Central memory CD8-positive, alpha-beta T cell (primary cell): Measurements from ENCODE around the gene SKA1.
"Not testable (repeated sequence)": the region's sequence is repeated elsewhere in the genome, so short reads cannot be mapped to it uniquely, and the experiment has no call there.

ENCODE experiments used
- ATAC-seq: fragments of 150-1000 bp; cut with Tn5 transposase; replicated peaks from 2 replicates; pipeline ENCODE4 v1.10.0; 2022; ENCODE audit warnings: mild to moderate bottlenecking, moderate FRiP score, moderate number of reproducible peaks; ENCODE audit not compliant: poor library complexity, severe bottlenecking; ENCODE audit errors: extremely low read depth
- DNase-seq, 2 donors: peaks; one replicate each; pipeline ENCODE4 v3.0.0; 2021; ENCODE audit warnings: low spot score in 2 of 2
- H3K27ac Mint-ChIP-seq: one replicate; pipeline ENCODE4 v1.8.0; 2022; ENCODE audit warnings: low read depth, mild to moderate bottlenecking, moderate library complexity, mixed read lengths
- H3K27me3 Mint-ChIP-seq: one replicate; pipeline ENCODE4 v1.8.0; 2022; ENCODE audit warnings: mixed read lengths
- H3K36me3 Mint-ChIP-seq: one replicate; pipeline ENCODE4 v1.8.0; 2022; ENCODE audit warnings: mild to moderate bottlenecking, moderate library complexity, mixed read lengths; ENCODE audit not compliant: insufficient read depth
- H3K4me1 Mint-ChIP-seq: one replicate; pipeline ENCODE4 v1.8.0; 2022; ENCODE audit warnings: mixed read lengths
- H3K4me3 Mint-ChIP-seq: one replicate; pipeline ENCODE4 v1.8.0; 2022; ENCODE audit warnings: mild to moderate bottlenecking, moderate library complexity, mixed read lengths
- H3K9me3 Mint-ChIP-seq: one replicate; pipeline ENCODE4 v1.8.0; 2022; ENCODE audit warnings: mixed read lengths

Gene SKA1

GRCh38 chr18:50398099-50398498 lies 23.3 kb downstream of the SKA1 start:
- no peak overlapping the region for H3K4me3 Mint-ChIP-seq
- no peaks in the 10 kb centered on the region for H3K9me3 Mint-ChIP-seq
- DNase-seq (no peak), ATAC-seq (no peak)
- H3K27me3 Mint-ChIP-seq, result peaks cover 37% of the 10 kb centered on the region
- no peak overlapping the region for H3K27ac Mint-ChIP-seq
- no peaks in the 10 kb centered on the region for H3K36me3 Mint-ChIP-seq
- H3K4me1 Mint-ChIP-seq, result peaks cover 6% of the 10 kb centered on the region

- ATAC-seq, result no peak
- Mint-ChIP-seq H3K4me3 (no peak overlapping the region), H3K4me1 (peaks cover 6% of the 10 kb centered on the region), H3K27ac (no peak overlapping the region), H3K36me3 (peaks cover 1% of the 10 kb centered on the region), H3K9me3 (no peaks in the 10 kb centered on the region), H3K27me3 (peaks cover 46% of the 10 kb centered on the region)
- DNase-seq, result no peak
These were observed 24.1 kb downstream of the SKA1 start for GRCh38 chr18:50398947-50399346.

- Mint-ChIP-seq H3K4me3 (no peak overlapping the region), H3K9me3 (no peaks in the 10 kb centered on the region), H3K36me3 (peaks cover 1% of the 10 kb centered on the region), H3K27ac (no peak overlapping the region), H3K27me3 (peaks cover 52% of the 10 kb centered on the region), H3K4me1 (peaks cover 6% of the 10 kb centered on the region)
- DNase-seq (no peak), ATAC-seq (no peak)
These were observed 24.7 kb downstream of the SKA1 start for GRCh38 chr18:50399582-50399981.

- not testable (repeated sequence) for H3K4me1 Mint-ChIP-seq, DNase-seq, H3K4me3 Mint-ChIP-seq, H3K9me3 Mint-ChIP-seq, H3K27ac Mint-ChIP-seq, ATAC-seq, H3K36me3 Mint-ChIP-seq
- peaks cover 60% of the 10 kb centered on the region for H3K27me3 Mint-ChIP-seq
These were observed 25.6 kb downstream of the SKA1 start for GRCh38 chr18:50400438-50400837.

- no peak overlapping the region for H3K27ac Mint-ChIP-seq
- peaks cover 69% of the 10 kb centered on the region for H3K27me3 Mint-ChIP-seq
- H3K9me3 Mint-ChIP-seq, result no peaks in the 10 kb centered on the region
- no peak for ATAC-seq
- peaks cover 6% of the 10 kb centered on the region for H3K4me1 Mint-ChIP-seq
- H3K36me3 Mint-ChIP-seq, result peaks cover 1% of the 10 kb centered on the region
- H3K4me3 Mint-ChIP-seq, result no peak overlapping the region
- DNase-seq, result no peak
These were observed 26.4 kb downstream of the SKA1 start for GRCh38 chr18:50401295-50401694.

- H3K9me3 Mint-ChIP-seq, result no peaks in the 10 kb centered on the region
- no peak for ATAC-seq
- H3K27me3 Mint-ChIP-seq, result peaks cover 75% of the 10 kb centered on the region
- H3K36me3 Mint-ChIP-seq, result peaks cover 1% of the 10 kb centered on the region
- no peak for DNase-seq
- peaks cover 6% of the 10 kb centered on the region for H3K4me1 Mint-ChIP-seq
- no peak overlapping the region for H3K27ac Mint-ChIP-seq
- H3K4me3 Mint-ChIP-seq, result no peak overlapping the region
These were observed 27.0 kb downstream of the SKA1 start for GRCh38 chr18:50401888-50402287.

GRCh38 chr18:50404752-50405581 lies 30.1 kb downstream of the SKA1 start:
- not testable (repeated sequence) for H3K9me3 Mint-ChIP-seq, H3K4me3 Mint-ChIP-seq, ATAC-seq, DNase-seq, H3K36me3 Mint-ChIP-seq, H3K4me1 Mint-ChIP-seq, H3K27ac Mint-ChIP-seq
- peaks cover 86% of the 10 kb centered on the region for H3K27me3 Mint-ChIP-seq

GRCh38 chr18:50405582-50406271 lies 30.9 kb downstream of the SKA1 start:
- Mint-ChIP-seq H3K4me3 (no peak overlapping the region), H3K27ac (no peak overlapping the region)

GRCh38 chr18:50409236-50409635 lies 34.4 kb downstream of the SKA1 start:
- DNase-seq, result no peak
- Mint-ChIP-seq H3K4me3 (no peak overlapping the region), H3K4me1 (no peaks in the 10 kb centered on the region), H3K9me3 (no peaks in the 10 kb centered on the region), H3K36me3 (no peaks in the 10 kb centered on the region), H3K27ac (no peak overlapping the region), H3K27me3 (peaks cover 76% of the 10 kb centered on the region)
- ATAC-seq, result no peak

More at GRCh38 chr18:50405582-50406271, 30.9 kb downstream of the SKA1 start:
- Mint-ChIP-seq H3K4me1 (no peaks in the 10 kb centered on the region), H3K27me3 (peaks cover 89% of the 10 kb centered on the region), H3K36me3 (peaks cover 1% of the 10 kb centered on the region), H3K9me3 (no peaks in the 10 kb centered on the region)
- no peak for ATAC-seq
- no peak for DNase-seq

- Mint-ChIP-seq H3K27ac (no peak overlapping the region), H3K9me3 (no peaks in the 10 kb centered on the region), H3K4me1 (no peaks in the 10 kb centered on the region), H3K36me3 (no peaks in the 10 kb centered on the region), H3K27me3 (peaks cover 68% of the 10 kb centered on the region), H3K4me3 (no peak overlapping the region)
- ATAC-seq, result no peak
- no peak for DNase-seq
These were observed 35.2 kb downstream of the SKA1 start for GRCh38 chr18:50410008-50410407.

GRCh38 chr18:50410894-50411293 lies 36.0 kb downstream of the SKA1 start:
- H3K36me3 Mint-ChIP-seq, result no peaks in the 10 kb centered on the region
- ATAC-seq, result no peak
- H3K4me3 Mint-ChIP-seq, result no peak overlapping the region
- H3K27ac Mint-ChIP-seq, result no peak overlapping the region
- DNase-seq, result no peak
- no peaks in the 10 kb centered on the region for H3K4me1 Mint-ChIP-seq
- peaks cover 60% of the 10 kb centered on the region for H3K27me3 Mint-ChIP-seq
- H3K9me3 Mint-ChIP-seq, result no peaks in the 10 kb centered on the region

- H3K27me3 Mint-ChIP-seq, result peaks cover 37% of the 10 kb centered on the region
- DNase-seq, H3K27ac Mint-ChIP-seq, ATAC-seq, H3K4me3 Mint-ChIP-seq, H3K4me1 Mint-ChIP-seq, H3K36me3 Mint-ChIP-seq: not testable (repeated sequence)
- H3K9me3 Mint-ChIP-seq, result peaks cover 12% of the 10 kb centered on the region
These were observed 42.0 kb downstream of the SKA1 start for GRCh38 chr18:50416832-50417231.

- ATAC-seq, DNase-seq: not testable (repeated sequence)
These were observed 42.9 kb downstream of the SKA1 start for GRCh38 chr18:50417705-50418104.

More at GRCh38 chr18:50417705-50418104, 42.9 kb downstream of the SKA1 start:
- H3K27ac Mint-ChIP-seq, H3K36me3 Mint-ChIP-seq, H3K4me1 Mint-ChIP-seq, H3K4me3 Mint-ChIP-seq: not testable (repeated sequence)
- peaks cover 40% of the 10 kb centered on the region for H3K27me3 Mint-ChIP-seq
- peaks cover 12% of the 10 kb centered on the region for H3K9me3 Mint-ChIP-seq
